MG63 (cell line): ENCODE data around the gene ERC1. TPM values are rescaled to one million over a fixed set of nuclear protein-coding genes. Genes with fewer than 3 reads are reported as not detected.
A peak's percentile ranks its signal among the peaks of the same experiment; 100 is the strongest.

Experiments used
- DNase-seq: peaks from one replicate; pipeline ENCODE4 v3.0.0-alpha.2; 2020
- H3K27me3 ChIP-seq: fragments of 250-450 bp; sonication (Bioruptor Pico); 2 replicates; pipeline ENCODE4 v1.5.1; 2020; ENCODE audit warnings: mild to moderate bottlenecking, moderate library complexity
- H3K36me3 ChIP-seq: fragments of 250-450 bp; sonication (Bioruptor Pico); 2 replicates; pipeline ENCODE4 v1.5.1; 2020; ENCODE audit warnings: mild to moderate bottlenecking, moderate library complexity
- H3K4me3 ChIP-seq: fragments of 250-450 bp; sonication (Bioruptor Pico); 2 replicates; pipeline ENCODE4 v1.5.1; 2020; ENCODE audit warnings: mild to moderate bottlenecking, moderate library complexity
- H3K9me3 ChIP-seq: fragments of 250-450 bp; sonication (Bioruptor Pico); 2 replicates; pipeline ENCODE4 v1.5.1; 2020; ENCODE audit warnings: mild to moderate bottlenecking, moderate library complexity
- total RNA-seq: library from RNA; depleted of rRNA; stranded (reverse); fragments of >200 nt; shearing (Covaris generic); gene quantifications from 2 replicates; pipeline ENCODE4 v1.2.3, GENCODE V29; 2014; ENCODE audit warnings: low replicate concordance

ERC1 gene
- total RNA-seq, 1 experiment from 2014 or later, result 24.4 TPM

GRCh38 chr12:1362143-1362662 is 371.2 kb downstream of the ERC1 start:
- no peaks in the 10 kb centered on the region; the same call in 1 of the 2 replicates for H3K9me3 ChIP-seq
- H3K4me3 ChIP-seq, result no peak overlapping the region
- no peaks in the 10 kb centered on the region for H3K27me3 ChIP-seq
- no peak for DNase-seq
- peaks cover 18% of the 10 kb centered on the region for H3K36me3 ChIP-seq

- Histone ChIP-seq H3K9me3 (no peaks in the 10 kb centered on the region), H3K27me3 (no peaks in the 10 kb centered on the region), H3K36me3 (peaks cover 24% of the 10 kb centered on the region), H3K4me3 (no peak overlapping the region)
- DNase-seq, result no peak
Measured at GRCh38 chr12:1365703-1366102, 374.7 kb downstream of the ERC1 start.

GRCh38 chr12:1367331-1368291 is 376.6 kb downstream of the ERC1 start:
- H3K36me3 ChIP-seq, result peaks cover 34% of the 10 kb centered on the region
- no peaks in the 10 kb centered on the region for H3K9me3 ChIP-seq
- DNase-seq, result peak; percentile 9
- no peaks in the 10 kb centered on the region for H3K27me3 ChIP-seq
- H3K4me3 ChIP-seq, result no peak overlapping the region

GRCh38 chr12:1369460-1369859 is 378.4 kb downstream of the ERC1 start:
- H3K27me3 ChIP-seq, result no peaks in the 10 kb centered on the region
- H3K36me3 ChIP-seq, result peaks cover 37% of the 10 kb centered on the region
- H3K9me3 ChIP-seq, result no peaks in the 10 kb centered on the region
- DNase-seq, result no peak
- no peak overlapping the region for H3K4me3 ChIP-seq

- DNase-seq, result no peak
- Histone ChIP-seq H3K9me3 (no peaks in the 10 kb centered on the region), H3K36me3 (peaks cover 38% of the 10 kb centered on the region), H3K27me3 (no peaks in the 10 kb centered on the region), H3K4me3 (no peak overlapping the region)
Measured at GRCh38 chr12:1369938-1370500, 379.0 kb downstream of the ERC1 start.

GRCh38 chr12:1373901-1374735 is 383.1 kb downstream of the ERC1 start:
- no peaks in the 10 kb centered on the region for H3K27me3 ChIP-seq
- peak; percentile 94 for DNase-seq
- H3K4me3 ChIP-seq, result no peak overlapping the region
- H3K9me3 ChIP-seq, result no peaks in the 10 kb centered on the region
- H3K36me3 ChIP-seq, result peaks cover 52% of the 10 kb centered on the region

GRCh38 chr12:1375323-1375722 is 384.3 kb downstream of the ERC1 start:
- no peaks in the 10 kb centered on the region for H3K9me3 ChIP-seq
- DNase-seq, result no peak
- no peak overlapping the region for H3K4me3 ChIP-seq
- peaks cover 49% of the 10 kb centered on the region for H3K36me3 ChIP-seq
- no peaks in the 10 kb centered on the region for H3K27me3 ChIP-seq

GRCh38 chr12:1377117-1377516 is 386.1 kb downstream of the ERC1 start:
- no peak for DNase-seq
- no peak overlapping the region for H3K4me3 ChIP-seq
- no peaks in the 10 kb centered on the region for H3K9me3 ChIP-seq
- H3K36me3 ChIP-seq, result peaks cover 40% of the 10 kb centered on the region
- H3K27me3 ChIP-seq, result no peaks in the 10 kb centered on the region

- no peaks in the 10 kb centered on the region for H3K9me3 ChIP-seq
- no peak overlapping the region for H3K4me3 ChIP-seq
- no peak for DNase-seq
- H3K27me3 ChIP-seq, result no peaks in the 10 kb centered on the region
- H3K36me3 ChIP-seq, result peaks cover 34% of the 10 kb centered on the region
Measured at GRCh38 chr12:1377681-1378080, 386.7 kb downstream of the ERC1 start.

GRCh38 chr12:1380171-1380851 is 389.3 kb downstream of the ERC1 start:
- Histone ChIP-seq H3K36me3 (peaks cover 25% of the 10 kb centered on the region), H3K27me3 (no peaks in the 10 kb centered on the region), H3K4me3 (no peak overlapping the region), H3K9me3 (no peaks in the 10 kb centered on the region)
- DNase-seq, result no peak

- Histone ChIP-seq H3K27me3 (no peaks in the 10 kb centered on the region), H3K9me3 (no peaks in the 10 kb centered on the region)
Measured at GRCh38 chr12:1382151-1382550, 391.1 kb downstream of the ERC1 start.

GRCh38 chr12:1382826-1383225 is 391.8 kb downstream of the ERC1 start:
- no peak for DNase-seq
- Histone ChIP-seq H3K9me3 (no peaks in the 10 kb centered on the region), H3K27me3 (no peaks in the 10 kb centered on the region), H3K4me3 (no peak overlapping the region), H3K36me3 (peaks cover 9% of the 10 kb centered on the region)

More at GRCh38 chr12:1382151-1382550, 391.1 kb downstream of the ERC1 start:
- H3K36me3 ChIP-seq, result peaks cover 11% of the 10 kb centered on the region
- DNase-seq, result no peak
- H3K4me3 ChIP-seq, result no peak overlapping the region

- Histone ChIP-seq H3K4me3 (no peak overlapping the region), H3K27me3 (no peaks in the 10 kb centered on the region), H3K9me3 (no peaks in the 10 kb centered on the region), H3K36me3 (peaks cover 9% of the 10 kb centered on the region)
- no peak for DNase-seq
Measured at GRCh38 chr12:1383758-1384157, 392.7 kb downstream of the ERC1 start.

GRCh38 chr12:1384910-1385309 is 393.9 kb downstream of the ERC1 start:
- DNase-seq, result no peak
- no peaks in the 10 kb centered on the region for H3K9me3 ChIP-seq
- no peak overlapping the region for H3K4me3 ChIP-seq
- peaks cover 6% of the 10 kb centered on the region for H3K36me3 ChIP-seq
- no peaks in the 10 kb centered on the region for H3K27me3 ChIP-seq

- H3K4me3 ChIP-seq, result no peak overlapping the region
- H3K36me3 ChIP-seq, result peaks cover 7% of the 10 kb centered on the region
- H3K9me3 ChIP-seq, result no peaks in the 10 kb centered on the region; the same call in 1 of the 2 replicates
- no peaks in the 10 kb centered on the region for H3K27me3 ChIP-seq
- DNase-seq, result no peak
Measured at GRCh38 chr12:1391722-1392121, 400.7 kb downstream of the ERC1 start.

GRCh38 chr12:1395421-1395955 is 404.5 kb downstream of the ERC1 start:
- Histone ChIP-seq H3K4me3 (no peak overlapping the region), H3K9me3 (no peaks in the 10 kb centered on the region; the same call in 1 of the 2 replicates), H3K27me3 (no peaks in the 10 kb centered on the region), H3K36me3 (peaks cover 8% of the 10 kb centered on the region; the same call in 1 of the 2 replicates)
- no peak for DNase-seq
